Thymus (tissue), 11 donors: ENCODE measurements around the gene BBOX1. TPM values are rescaled to one million over a fixed set of nuclear protein-coding genes. Genes with fewer than 3 reads are reported as not detected.
"Not testable (repeated sequence)": the region's sequence is repeated elsewhere in the genome, so short reads cannot be mapped to it uniquely, and the experiment has no call there.

Experiments
- DNase-seq, 9 donors: peaks; one replicate each; pipeline ENCODE4 v3.0.0-alpha.2; 2013; ENCODE audit warnings: low spot score in 9 of 9, low read depth in 6 of 9, missing footprints in 1 of 9
- H3K27ac ChIP-seq, 2 donors: one replicate each; pipeline ENCODE4 v1.5.1; 2013; ENCODE audit warnings: control low read depth in 1 of 2, low read depth in 1 of 2, low read length in 1 of 2, mild to moderate bottlenecking in 1 of 2, moderate library complexity in 1 of 2
- H3K27me3 ChIP-seq, 2 donors: one replicate each; pipeline ENCODE4 v1.5.1; 2013; ENCODE audit warnings: low read length in 1 of 2; ENCODE audit not compliant: control insufficient read depth in 2 of 2, insufficient read depth in 1 of 2
- H3K36me3 ChIP-seq, 2 donors: one replicate each; pipeline ENCODE4 v1.5.1; 2013; ENCODE audit warnings: low read length in 1 of 2, mild to moderate bottlenecking in 1 of 2, moderate library complexity in 1 of 2; ENCODE audit not compliant: control insufficient read depth in 2 of 2, insufficient read depth in 2 of 2
- H3K4me1 ChIP-seq, 2 donors: one replicate each; pipeline ENCODE4 v1.5.1; 2013; ENCODE audit warnings: low read length in 2 of 2; ENCODE audit not compliant: control insufficient read depth in 2 of 2, insufficient read depth in 2 of 2
- H3K4me3 ChIP-seq, 2 donors: one replicate each; pipeline ENCODE4 v1.5.1; 2013; ENCODE audit warnings: low read length in 2 of 2, control low read depth in 1 of 2, mild to moderate bottlenecking in 1 of 2
- H3K9me3 ChIP-seq, 2 donors: one replicate each; pipeline ENCODE4 v1.5.1; 2013; ENCODE audit warnings: low read length in 1 of 2, mild to moderate bottlenecking in 1 of 2; ENCODE audit not compliant: control insufficient read depth in 2 of 2, insufficient read depth in 1 of 2
- WGBS: extraction: QIAGEN DNeasy Blood & Tissue Kit; methylation state at CpG from one replicate; pipeline ENCODE4 v1.1.7; 2013; 5-methylcytosine and 5-hydroxymethylcytosine counted together
- polyA plus RNA-seq: library from polyadenylated mRNA; stranded (reverse); fragments of 200-250 nt; gene quantifications from one replicate; pipeline ENCODE4 v1.2.3, GENCODE V29; 2013
- total RNA-seq: library from RNA; stranded (reverse); fragments of 120-200 nt; gene quantifications from one replicate; pipeline ENCODE4 v1.2.4, GENCODE V29; 2013
- donor health status: healthy.

BBOX1 gene
- total and polyA plus RNA-seq, 2 donors: 0.42 to 8.5 TPM

GRCh38 chr11:27087432-27087831 lies 46.8 kb downstream of the BBOX1 start:
- H3K4me3 ChIP-seq: no peak overlapping the region
- WGBS: 90% methylated on average over 2 of the region's 2 CpGs
- H3K36me3 ChIP-seq: no peaks in the 10 kb centered on the region
- no peaks in the 10 kb centered on the region for H3K9me3 ChIP-seq
- no peak overlapping the region for H3K27ac ChIP-seq
- no peaks in the 10 kb centered on the region for H3K4me1 ChIP-seq
- DNase-seq: no peak
- no peaks in the 10 kb centered on the region for H3K27me3 ChIP-seq

GRCh38 chr11:27088353-27088752 lies 47.7 kb downstream of the BBOX1 start:
- Histone ChIP-seq H3K4me3 (no peak overlapping the region), H3K36me3 (no peaks in the 10 kb centered on the region), H3K27me3 (no peaks in the 10 kb centered on the region), H3K9me3 (no peaks in the 10 kb centered on the region), H3K27ac (no peak overlapping the region), H3K4me1 (no peaks in the 10 kb centered on the region)
- DNase-seq: peak in 1 of 9 donors; percentile 3

- no peak for DNase-seq
- no peaks in the 10 kb centered on the region for H3K27me3 ChIP-seq
- H3K36me3 ChIP-seq: no peaks in the 10 kb centered on the region
- no peaks in the 10 kb centered on the region for H3K4me1 ChIP-seq
- no peak overlapping the region for H3K27ac ChIP-seq
- WGBS: 91% methylated on average over 2 of the region's 2 CpGs
- H3K9me3 ChIP-seq: no peaks in the 10 kb centered on the region
- no peak overlapping the region for H3K4me3 ChIP-seq
These were observed 49.1 kb downstream of the BBOX1 start for GRCh38 chr11:27089746-27090145.

GRCh38 chr11:27090357-27090948 lies 49.8 kb downstream of the BBOX1 start:
- DNase-seq, H3K27ac ChIP-seq, H3K36me3 ChIP-seq, H3K27me3 ChIP-seq, H3K4me3 ChIP-seq, H3K9me3 ChIP-seq, H3K4me1 ChIP-seq: not testable (repeated sequence)
- 85% methylated on average over 5 of the region's 5 CpGs for WGBS

GRCh38 chr11:27094120-27094519 lies 53.5 kb downstream of the BBOX1 start:
- Histone ChIP-seq H3K4me3 (no peak overlapping the region), H3K9me3 (no peaks in the 10 kb centered on the region), H3K27me3 (no peaks in the 10 kb centered on the region), H3K36me3 (no peaks in the 10 kb centered on the region), H3K27ac (no peak overlapping the region), H3K4me1 (no peaks in the 10 kb centered on the region)
- 82% methylated on average over 2 of the region's 2 CpGs for WGBS
- no peak for DNase-seq

- H3K9me3 ChIP-seq: no peaks in the 10 kb centered on the region
- H3K27me3 ChIP-seq: no peaks in the 10 kb centered on the region
- no peak for DNase-seq
- no peaks in the 10 kb centered on the region for H3K4me1 ChIP-seq
- no peak overlapping the region for H3K4me3 ChIP-seq
- no peaks in the 10 kb centered on the region for H3K36me3 ChIP-seq
- WGBS: 89% methylated on average over 2 of the region's 2 CpGs
- no peak overlapping the region for H3K27ac ChIP-seq
These were observed 54.4 kb downstream of the BBOX1 start for GRCh38 chr11:27095059-27095458.

- H3K27me3 ChIP-seq: no peaks in the 10 kb centered on the region
- no peak overlapping the region for H3K27ac ChIP-seq
- WGBS: 63% methylated on average over 1 of the region's 1 CpG
- H3K9me3 ChIP-seq: no peaks in the 10 kb centered on the region
- H3K36me3 ChIP-seq: no peaks in the 10 kb centered on the region
- DNase-seq: no peak
- no peaks in the 10 kb centered on the region for H3K4me1 ChIP-seq
- no peak overlapping the region for H3K4me3 ChIP-seq
These were observed 55.3 kb downstream of the BBOX1 start for GRCh38 chr11:27095887-27096286.

GRCh38 chr11:27097551-27097950 lies 56.9 kb downstream of the BBOX1 start:
- DNase-seq: no peak
- H3K9me3 ChIP-seq: no peaks in the 10 kb centered on the region
- no peaks in the 10 kb centered on the region for H3K4me1 ChIP-seq
- 95% methylated on average over 4 of the region's 4 CpGs for WGBS
- H3K27ac ChIP-seq: no peak overlapping the region
- no peaks in the 10 kb centered on the region for H3K27me3 ChIP-seq
- H3K36me3 ChIP-seq: no peaks in the 10 kb centered on the region
- H3K4me3 ChIP-seq: no peak overlapping the region

- H3K36me3 ChIP-seq: no peaks in the 10 kb centered on the region
- DNase-seq: no peak
- no peaks in the 10 kb centered on the region for H3K9me3 ChIP-seq
- H3K4me3 ChIP-seq: no peak overlapping the region
- no peak overlapping the region for H3K27ac ChIP-seq
- H3K4me1 ChIP-seq: no peaks in the 10 kb centered on the region
- no peaks in the 10 kb centered on the region for H3K27me3 ChIP-seq
These were observed 59.9 kb downstream of the BBOX1 start for GRCh38 chr11:27100534-27100933.

GRCh38 chr11:27107548-27107947 lies 66.9 kb downstream of the BBOX1 start:
- H3K27me3 ChIP-seq: no peaks in the 10 kb centered on the region
- no peak for DNase-seq
- H3K27ac ChIP-seq: no peak overlapping the region
- no peaks in the 10 kb centered on the region for H3K9me3 ChIP-seq
- H3K36me3 ChIP-seq: no peaks in the 10 kb centered on the region
- no peaks in the 10 kb centered on the region for H3K4me1 ChIP-seq
- H3K4me3 ChIP-seq: no peak overlapping the region
